Mononuclear cell (primary cell): ENCODE data around the gene ZNF410. TPM values are rescaled to one million over a fixed set of nuclear protein-coding genes. Genes with fewer than 3 reads are reported as not detected.
"Not testable (repeated sequence)": the region's sequence is repeated elsewhere in the genome, so short reads cannot be mapped to it uniquely, and the experiment has no call there.

ENCODE experiments used
- H3K27me3 ChIP-seq: 2 replicates; pipeline ENCODE4 v1.6.0; 2011; ENCODE audit warnings: low read length, control low read depth; ENCODE audit not compliant: insufficient read depth
- H3K4me1 ChIP-seq: 2 replicates; pipeline ENCODE4 v1.5.1; 2011; ENCODE audit warnings: mild to moderate bottlenecking, low read length, control low read depth; ENCODE audit not compliant: insufficient read depth
- H3K4me3 ChIP-seq: 2 replicates; pipeline ENCODE4 v1.5.1; 2011; ENCODE audit warnings: mild to moderate bottlenecking, low read length, moderate library complexity
- H3K9me3 ChIP-seq: 2 replicates; pipeline ENCODE4 v1.5.1; 2011; ENCODE audit warnings: low read depth, mild to moderate bottlenecking, control low read depth, low read length
- total RNA-seq: library from RNA; depleted of rRNA; stranded (reverse); fragments of >200 nt; gene quantifications from one replicate; pipeline ENCODE4 v1.2.3, GENCODE V29; 2012

ZNF410 gene
- total RNA-seq: 108 TPM

- no peaks in the 10 kb centered on the region for H3K9me3 ChIP-seq
- peaks cover 35% of the 10 kb centered on the region for H3K4me1 ChIP-seq
- peak within 1 kb of the TSS; percentile 97 for H3K4me3 ChIP-seq
- no peaks in the 10 kb centered on the region for H3K27me3 ChIP-seq
These were observed at the start of gene ZNF410 for GRCh38 chr14:73886449-73887317. ZNF410 (plus strand) TSS chr14:73886859; CDS start chr14:73892176, 5,317 bp downstream.

GRCh38 chr14:73838293-73839034 lies 48.2 kb upstream of the ZNF410 start:
- not testable (repeated sequence) for H3K4me3 ChIP-seq, H3K4me1 ChIP-seq, H3K9me3 ChIP-seq, H3K27me3 ChIP-seq

- no peak overlapping the region for H3K4me3 ChIP-seq
- H3K9me3 ChIP-seq: no peaks in the 10 kb centered on the region
- H3K4me1 ChIP-seq: no peaks in the 10 kb centered on the region
- no peaks in the 10 kb centered on the region for H3K27me3 ChIP-seq
These were observed 44.5 kb upstream of the ZNF410 start for GRCh38 chr14:73842201-73842600.

- H3K4me1 ChIP-seq: no peaks in the 10 kb centered on the region
- no peaks in the 10 kb centered on the region for H3K27me3 ChIP-seq
These were observed 43.8 kb upstream of the ZNF410 start for GRCh38 chr14:73842851-73843250.

GRCh38 chr14:73843296-73843695 lies 43.4 kb upstream of the ZNF410 start:
- Histone ChIP-seq H3K27me3 (no peaks in the 10 kb centered on the region), H3K9me3 (no peaks in the 10 kb centered on the region), H3K4me3 (no peak overlapping the region), H3K4me1 (no peaks in the 10 kb centered on the region)

More at GRCh38 chr14:73842851-73843250, 43.8 kb upstream of the ZNF410 start:
- Histone ChIP-seq H3K9me3 (no peaks in the 10 kb centered on the region), H3K4me3 (no peak overlapping the region)

- no peak overlapping the region for H3K4me3 ChIP-seq
- no peaks in the 10 kb centered on the region for H3K27me3 ChIP-seq
- no peaks in the 10 kb centered on the region for H3K9me3 ChIP-seq
- H3K4me1 ChIP-seq: peaks cover 9% of the 10 kb centered on the region
These were observed 39.7 kb upstream of the ZNF410 start for GRCh38 chr14:73846947-73847346.

- no peaks in the 10 kb centered on the region for H3K9me3 ChIP-seq
- H3K4me3 ChIP-seq: peak overlapping the region; percentile 69
- no peaks in the 10 kb centered on the region for H3K27me3 ChIP-seq
- peaks cover 19% of the 10 kb centered on the region for H3K4me1 ChIP-seq
These were observed 35.7 kb upstream of the ZNF410 start for GRCh38 chr14:73851000-73851399.

- Histone ChIP-seq H3K9me3 (no peaks in the 10 kb centered on the region), H3K4me3 (peak within 1 kb of the TSS; percentile 69), H3K27me3 (no peaks in the 10 kb centered on the region)
These were observed 34.9 kb upstream of the ZNF410 start, which contains the start of gene PTGR2 for GRCh38 chr14:73851567-73852382. PTGR2 (plus strand) TSS chr14:73851831; CDS start chr14:73858863, 7,032 bp downstream.

GRCh38 chr14:73859145-73859544 lies 27.5 kb upstream of the ZNF410 start:
- no peak overlapping the region for H3K4me3 ChIP-seq
- H3K4me1 ChIP-seq: peaks cover 8% of the 10 kb centered on the region
- H3K9me3 ChIP-seq: no peaks in the 10 kb centered on the region
- H3K27me3 ChIP-seq: no peaks in the 10 kb centered on the region

More at GRCh38 chr14:73851567-73852382, 34.9 kb upstream of the ZNF410 start, which contains the start of gene PTGR2:
- peaks cover 19% of the 10 kb centered on the region for H3K4me1 ChIP-seq

- Histone ChIP-seq H3K4me3 (no peak overlapping the region), H3K9me3 (no peaks in the 10 kb centered on the region), H3K4me1 (peaks cover 8% of the 10 kb centered on the region)
These were observed 25.6 kb upstream of the ZNF410 start for GRCh38 chr14:73861073-73861472.

GRCh38 chr14:73862480-73862879 lies 24.2 kb upstream of the ZNF410 start:
- Histone ChIP-seq H3K27me3 (no peaks in the 10 kb centered on the region), H3K4me1 (peaks cover 8% of the 10 kb centered on the region), H3K9me3 (no peaks in the 10 kb centered on the region), H3K4me3 (no peak overlapping the region)

More at GRCh38 chr14:73861073-73861472, 25.6 kb upstream of the ZNF410 start:
- H3K27me3 ChIP-seq: no peaks in the 10 kb centered on the region

- Histone ChIP-seq H3K27me3 (no peaks in the 10 kb centered on the region), H3K9me3 (no peaks in the 10 kb centered on the region), H3K4me3 (no peak overlapping the region), H3K4me1 (peaks cover 8% of the 10 kb centered on the region)
These were observed 23.4 kb upstream of the ZNF410 start for GRCh38 chr14:73863209-73863608.

GRCh38 chr14:73865534-73866113 lies 21.0 kb upstream of the ZNF410 start:
- Histone ChIP-seq H3K4me1 (peaks cover 8% of the 10 kb centered on the region), H3K27me3 (no peaks in the 10 kb centered on the region), H3K9me3 (no peaks in the 10 kb centered on the region), H3K4me3 (no peak overlapping the region)

- not testable (repeated sequence) for H3K27me3 ChIP-seq, H3K9me3 ChIP-seq, H3K4me3 ChIP-seq, H3K4me1 ChIP-seq
These were observed 16.9 kb upstream of the ZNF410 start for GRCh38 chr14:73869754-73870153.
